Hepatocyte (in vitro differentiated cells): ENCODE measurements around the gene RSPRY1. TPM values are rescaled to one million over a fixed set of nuclear protein-coding genes. Genes with fewer than 3 reads are reported as not detected.

ENCODE experiments used
- DNase-seq: peaks from one replicate; pipeline ENCODE4 v3.0.0-alpha.2; 2016; ENCODE audit warnings: low spot score
- H2AFZ ChIP-seq: fragments of 200-600 bp; sonication (generic); 2 replicates; pipeline ENCODE4 v1.6.0; 2016; ENCODE audit warnings: antibody characterized with exemption, mild to moderate bottlenecking
- H3K27ac ChIP-seq: fragments of 200-600 bp; sonication (generic); 2 replicates; pipeline ENCODE4 v1.5.1; 2016; ENCODE audit warnings: mild to moderate bottlenecking
- H3K27me3 ChIP-seq: fragments of 200-600 bp; sonication (generic); 2 replicates; pipeline ENCODE4 v1.6.1; 2016
- H3K36me3 ChIP-seq: fragments of 200-600 bp; sonication (generic); replicated peaks from 2 replicates; pipeline ENCODE4 v1.5.1; 2016; ENCODE audit warnings: low read depth; ENCODE audit not compliant: insufficient read depth
- H3K4me1 ChIP-seq: fragments of 200-600 bp; sonication (generic); 2 replicates; pipeline ENCODE4 v1.5.1; 2016; ENCODE audit warnings: mild to moderate bottlenecking, moderate library complexity; ENCODE audit not compliant: insufficient read depth
- H3K4me2 ChIP-seq: fragments of 200-600 bp; sonication (generic); 2 replicates; pipeline ENCODE4 v1.6.0; 2016
- H3K4me3 ChIP-seq: fragments of 200-600 bp; sonication (generic); 2 replicates; pipeline ENCODE4 v1.5.1; 2016; ENCODE audit warnings: mild to moderate bottlenecking
- H3K79me2 ChIP-seq: fragments of 200-600 bp; sonication (generic); 2 replicates; pipeline ENCODE4 v1.6.0; 2017; ENCODE audit warnings: mild to moderate bottlenecking
- H3K9me2 ChIP-seq: fragments of 200-600 bp; sonication (generic); replicated peaks from 2 replicates; pipeline ENCODE4 v1.6.0; 2017; ENCODE audit warnings: mild to moderate bottlenecking; ENCODE audit not compliant: insufficient read depth
- H3K9me3 ChIP-seq: fragments of 200-600 bp; sonication (generic); 2 replicates; pipeline ENCODE4 v1.5.1; 2016; ENCODE audit warnings: low read depth, mild to moderate bottlenecking
- H4K20me1 ChIP-seq: fragments of 200-600 bp; sonication (generic); 2 replicates; pipeline ENCODE4 v1.6.0; 2016; ENCODE audit warnings: mild to moderate bottlenecking; ENCODE audit not compliant: insufficient read depth, poor library complexity, severe bottlenecking
- CTCF ChIP-seq: fragments of 200-600 bp; sonication (generic); IDR thresholded peaks from 2 replicates; pipeline ENCODE4 v1.5.1; 2016; ENCODE audit warnings: antibody characterized with exemption, mild to moderate bottlenecking; ENCODE audit not compliant: poor library complexity
- EZH2 ChIP-seq: fragments of 200-600 bp; sonication (generic); IDR thresholded peaks from 2 replicates; pipeline ENCODE4 v1.6.1; 2016; ENCODE audit warnings: antibody characterized with exemption, mild to moderate bottlenecking, borderline replicate concordance
- EZH2phosphoT487 ChIP-seq: fragments of 200-600 bp; sonication (generic); IDR thresholded peaks from one replicate; pipeline ENCODE4 v1.6.1; 2018; ENCODE audit warnings: antibody characterized with exemption, mild to moderate bottlenecking, low read depth, moderate library complexity; ENCODE audit not compliant: unreplicated experiment, severe bottlenecking
- WGBS: methylation state at CpG from one replicate; pipeline ENCODE4 v1.1.6; 2016; ENCODE audit warnings: low lambda C conversion rate; ENCODE audit errors: missing lambda C conversion rate; 5-methylcytosine and 5-hydroxymethylcytosine counted together
- polyA plus RNA-seq: library from polyadenylated mRNA; unstranded; fragments of >200 nt; fragmentation: Nextera tagmentation; extraction: Ambion mirVana; gene quantifications from 2 replicates; pipeline ENCODE4 v1.2.1, GENCODE V29; 2016
- total RNA-seq: library from RNA; depleted of rRNA; stranded (reverse); fragments of >200 nt; gene quantifications from 2 replicates; pipeline ENCODE4 v1.2.3, GENCODE V29; 2014

The RSPRY1 gene
- total and polyA plus RNA-seq, 2 experiments from 2014 or later, result 42.3 to 57.5 TPM

DNA sequence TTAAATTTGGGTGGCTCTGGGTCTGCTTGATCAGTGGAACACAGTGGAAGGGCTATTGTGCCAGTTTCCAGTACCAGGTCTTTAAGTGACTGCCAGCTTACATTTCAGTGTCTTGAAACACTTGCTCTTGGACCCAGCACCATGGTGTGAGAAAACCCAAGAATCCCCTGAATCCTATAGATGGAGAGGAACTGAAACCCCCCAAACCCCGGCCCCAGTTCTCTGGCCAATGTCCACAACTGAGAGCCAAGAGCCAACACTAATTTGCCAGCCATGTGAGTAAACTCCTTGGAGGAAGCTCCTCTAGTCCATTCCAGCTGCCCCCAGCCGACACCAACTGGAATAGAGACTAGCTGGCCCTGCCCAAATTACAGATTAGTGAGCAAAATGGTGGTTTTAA is 56.5 kb downstream of the RSPRY1 start:
- no peak overlapping the region for H3K4me3 ChIP-seq
- no peaks in the 10 kb centered on the region for H3K9me2 ChIP-seq
- no peaks in the 10 kb centered on the region for H3K27me3 ChIP-seq
- peaks cover 20% of the 10 kb centered on the region for H3K79me2 ChIP-seq
- DNase-seq, result no peak
- no peak overlapping the region for H2AFZ ChIP-seq
- 100% methylated on average over 2 of the region's 2 CpGs for WGBS
- no peak overlapping the region for H3K4me2 ChIP-seq
- H3K36me3 ChIP-seq, result no peaks in the 10 kb centered on the region
- no peak overlapping the region for H3K27ac ChIP-seq
- TF ChIP-seq CTCF, result no peak
- TF ChIP-seq EZH2phosphoT487, result no peak
- TF ChIP-seq EZH2, result no peak
- H4K20me1 ChIP-seq, result no peaks in the 10 kb centered on the region
- H3K9me3 ChIP-seq, result no peaks in the 10 kb centered on the region
- H3K4me1 ChIP-seq, result peaks cover 6% of the 10 kb centered on the region

GRCh38 chr16:57244463-57244766 is 58.3 kb downstream of the RSPRY1 start:
- Histone ChIP-seq H3K36me3 (no peaks in the 10 kb centered on the region), H3K79me2 (peaks cover 27% of the 10 kb centered on the region), H3K9me2 (no peaks in the 10 kb centered on the region), H3K4me1 (peaks cover 6% of the 10 kb centered on the region), H3K27me3 (no peaks in the 10 kb centered on the region), H2AFZ (peak overlapping the region; percentile 60), H4K20me1 (no peaks in the 10 kb centered on the region), H3K4me3 (peak overlapping the region; percentile 30), H3K27ac (peak overlapping the region; percentile 88), H3K9me3 (no peaks in the 10 kb centered on the region), H3K4me2 (peak overlapping the region; percentile 76)
- no peak for DNase-seq
- 17% methylated on average over 9 of the region's 9 CpGs for WGBS
- TF ChIP-seq EZH2 (no peak), CTCF (no peak), EZH2phosphoT487 (no peak)

- peak within 1 kb of the TSS; percentile 89 for H3K4me2 ChIP-seq
- H3K9me2 ChIP-seq, result no peaks in the 10 kb centered on the region
- H3K27ac ChIP-seq, result peak within 1 kb of the TSS; percentile 96
- H4K20me1 ChIP-seq, result no peaks in the 10 kb centered on the region
- TF ChIP-seq EZH2 (no peak), CTCF (peak; percentile 18), EZH2phosphoT487 (no peak)
- WGBS, result 1% methylated on average over 76 of the region's 77 CpGs
- DNase-seq, result peak; percentile 98
- H3K27me3 ChIP-seq, result no peaks in the 10 kb centered on the region
- peak within 1 kb of the TSS; percentile 76 for H2AFZ ChIP-seq
- no peaks in the 10 kb centered on the region for H3K9me3 ChIP-seq
- H3K4me3 ChIP-seq, result peak within 1 kb of the TSS; percentile 88
- peaks cover 6% of the 10 kb centered on the region for H3K4me1 ChIP-seq
- H3K36me3 ChIP-seq, result no peaks in the 10 kb centered on the region
- H3K79me2 ChIP-seq, result peaks cover 27% of the 10 kb centered on the region
These were observed 58.8 kb downstream of the RSPRY1 start, which contains the start of gene ARL2BP for GRCh38 chr16:57244767-57245471. Gene ARL2BP (plus strand): TSS chr16:57245259. CDS start chr16:57245368, 109 bp downstream.
